Subcutaneous adipose tissue (tissue), 4 donors: ENCODE measurements around the gene SYTL3. TPM values are rescaled to one million over a fixed set of nuclear protein-coding genes. Genes with fewer than 3 reads are reported as not detected.

ENCODE experiments used
- total RNA-seq, 4 donors: library from RNA; depleted of rRNA; stranded (reverse); fragments of >200 nt; gene quantifications; one replicate each; pipeline ENCODE4 v1.1.0, GENCODE V29; 2016
- TF ChIP-seq, protein P1 (sequence below): fragments of 450-650 bp; IDR thresholded peaks from one replicate; pipeline ENCODE4 v1.5.1; 2016; ENCODE audit warnings: low read depth, mild to moderate bottlenecking, control low read depth, antibody characterized with exemption, moderate library complexity

The SYTL3 gene
- total RNA-seq, 4 donors from 2014 or later, result 1.3 to 18.2 (median 6.3) TPM

DNA sequence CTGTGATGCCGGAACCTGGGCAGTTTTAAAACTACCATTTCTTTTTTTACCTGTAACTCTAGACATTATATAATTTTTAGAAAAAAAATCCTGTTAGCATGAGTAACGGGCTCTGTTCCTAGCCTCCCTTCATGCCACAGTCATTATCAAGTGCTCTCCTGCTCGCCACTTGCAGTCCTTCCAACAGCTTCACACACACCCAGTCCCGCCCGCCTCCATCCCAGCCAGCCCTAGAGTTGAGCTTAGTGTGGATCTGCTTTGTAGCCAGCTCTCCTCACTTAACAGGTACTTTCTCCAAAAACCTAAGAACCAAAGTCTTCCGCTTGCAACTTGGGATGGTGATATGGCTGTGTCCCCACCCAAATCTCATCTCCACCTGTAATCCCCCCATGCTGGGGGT lies 117.9 kb downstream of the SYTL3 start:
- TF ChIP-seq, protein P1, sequence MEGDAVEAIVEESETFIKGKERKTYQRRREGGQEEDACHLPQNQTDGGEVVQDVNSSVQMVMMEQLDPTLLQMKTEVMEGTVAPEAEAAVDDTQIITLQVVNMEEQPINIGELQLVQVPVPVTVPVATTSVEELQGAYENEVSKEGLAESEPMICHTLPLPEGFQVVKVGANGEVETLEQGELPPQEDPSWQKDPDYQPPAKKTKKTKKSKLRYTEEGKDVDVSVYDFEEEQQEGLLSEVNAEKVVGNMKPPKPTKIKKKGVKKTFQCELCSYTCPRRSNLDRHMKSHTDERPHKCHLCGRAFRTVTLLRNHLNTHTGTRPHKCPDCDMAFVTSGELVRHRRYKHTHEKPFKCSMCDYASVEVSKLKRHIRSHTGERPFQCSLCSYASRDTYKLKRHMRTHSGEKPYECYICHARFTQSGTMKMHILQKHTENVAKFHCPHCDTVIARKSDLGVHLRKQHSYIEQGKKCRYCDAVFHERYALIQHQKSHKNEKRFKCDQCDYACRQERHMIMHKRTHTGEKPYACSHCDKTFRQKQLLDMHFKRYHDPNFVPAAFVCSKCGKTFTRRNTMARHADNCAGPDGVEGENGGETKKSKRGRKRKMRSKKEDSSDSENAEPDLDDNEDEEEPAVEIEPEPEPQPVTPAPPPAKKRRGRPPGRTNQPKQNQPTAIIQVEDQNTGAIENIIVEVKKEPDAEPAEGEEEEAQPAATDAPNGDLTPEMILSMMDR, result no peak

DNA sequence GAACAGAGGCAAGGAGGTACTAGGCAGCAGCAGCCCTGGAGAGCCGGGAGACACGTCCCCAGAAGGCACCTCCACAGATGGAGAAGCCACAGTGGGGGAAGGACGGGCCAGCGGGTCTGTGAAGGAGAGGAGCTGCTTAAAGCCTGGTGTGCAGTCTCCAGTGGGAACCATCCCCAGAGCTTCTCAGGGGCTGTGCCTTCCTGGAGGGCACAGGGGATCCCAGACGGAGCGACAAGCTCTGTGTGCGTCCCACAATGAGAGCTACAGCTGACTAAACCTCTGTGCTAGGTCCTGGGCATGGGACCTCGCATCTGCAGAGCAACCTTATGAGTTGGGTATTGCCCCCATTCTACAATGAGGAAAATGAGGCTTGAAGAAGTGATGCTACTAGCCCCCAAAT lies 118.6 kb downstream of the SYTL3 start:
- TF ChIP-seq, protein P1, result no peak

DNA sequence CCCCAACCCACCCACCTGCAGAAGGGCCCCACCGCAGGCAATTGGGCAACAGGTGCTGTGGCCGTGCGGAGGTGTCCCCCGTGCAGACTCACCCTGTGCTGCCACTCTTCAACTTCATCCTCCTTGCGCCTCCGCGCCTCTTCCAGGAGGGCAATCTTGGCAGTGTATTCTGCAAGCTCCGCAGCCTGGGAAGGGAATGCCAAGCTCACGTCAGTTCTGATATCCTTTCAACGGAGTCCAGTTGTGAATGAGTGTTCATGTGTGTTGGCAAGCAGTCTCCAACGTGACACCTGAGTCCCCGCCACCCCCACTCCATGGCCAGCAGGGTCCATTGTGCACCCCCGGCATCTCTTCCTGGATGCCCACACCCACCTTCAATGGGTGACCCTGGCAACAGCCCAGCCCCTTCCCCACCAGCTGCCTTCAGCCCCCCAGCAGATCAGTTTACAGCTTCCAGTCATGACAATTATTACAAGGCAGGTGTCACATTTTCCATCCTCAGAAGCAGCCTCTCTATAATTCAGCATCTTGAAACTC lies 119.4 kb downstream of the SYTL3 start:
- TF ChIP-seq, protein P1, result no peak

DNA sequence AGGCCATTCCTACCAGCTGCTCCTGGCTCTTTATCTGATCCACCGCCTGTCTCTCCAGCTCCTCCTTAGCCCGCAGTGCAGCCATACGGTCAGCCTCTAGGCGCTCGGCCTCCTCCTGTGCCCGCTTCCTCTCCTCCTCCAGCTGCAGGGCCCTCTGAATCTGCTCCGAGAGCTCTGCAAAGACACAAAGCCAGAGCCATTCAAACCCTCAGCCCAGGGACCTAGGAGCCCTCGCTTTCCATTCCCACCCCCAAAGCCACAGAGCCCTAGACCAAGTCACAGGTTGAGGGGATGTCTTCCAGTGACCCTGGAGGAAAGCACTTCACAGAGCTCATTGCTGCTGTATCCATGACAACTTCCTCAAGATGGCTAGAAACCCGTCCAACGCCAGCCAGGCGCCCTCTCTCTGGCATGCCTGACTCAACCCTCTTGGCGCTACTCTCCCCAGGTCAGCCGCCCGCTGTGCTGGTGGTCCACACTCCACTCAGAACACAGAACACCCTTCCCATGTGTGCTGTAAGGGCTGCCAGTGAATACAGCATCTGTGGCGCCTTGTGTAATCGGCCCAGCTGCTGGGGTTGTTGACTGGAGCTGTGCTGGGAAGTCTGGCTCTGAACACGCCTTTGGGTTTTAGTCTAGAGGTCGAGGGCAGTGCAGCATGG lies 120.0 kb downstream of the SYTL3 start:
- TF ChIP-seq, protein P1, result no peak

DNA sequence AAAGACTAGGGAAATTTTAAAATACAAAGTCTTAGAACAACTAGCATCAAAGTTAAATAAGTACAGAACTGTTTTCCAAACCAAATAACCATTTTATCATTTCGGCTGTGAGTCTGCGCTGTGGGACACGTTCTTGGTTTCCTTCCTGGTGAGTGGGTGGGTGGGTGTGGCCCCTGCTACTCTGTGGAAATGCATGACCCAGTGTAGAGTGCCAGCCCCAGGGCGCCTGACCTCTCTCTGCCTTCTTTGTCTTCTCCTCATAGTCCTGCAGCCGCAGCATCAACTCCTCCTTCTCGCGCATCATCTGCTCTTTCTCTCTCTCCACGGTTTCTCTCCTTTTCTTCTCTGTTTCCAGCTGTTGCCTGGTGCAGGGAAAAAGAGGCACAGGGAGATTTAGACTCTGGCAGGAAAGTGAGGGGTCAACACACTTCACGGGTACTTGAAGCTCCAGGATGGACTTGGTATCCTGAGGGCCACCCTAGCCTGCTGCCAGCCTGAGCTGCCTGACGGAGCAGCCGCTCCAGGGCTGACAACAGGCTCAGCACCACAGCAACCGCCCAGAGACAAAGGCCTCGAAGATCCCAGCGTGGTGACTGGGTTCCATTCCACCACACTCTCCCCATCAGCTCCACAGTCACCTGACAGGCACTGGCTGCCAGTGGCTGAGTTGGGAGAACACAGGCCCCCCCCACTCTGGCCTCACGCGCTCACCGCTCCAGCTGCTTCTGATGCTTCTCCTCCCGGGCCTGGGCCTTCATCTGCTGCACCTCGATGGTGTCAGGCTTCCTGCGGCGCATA lies 120.9 kb downstream of the SYTL3 start:
- TF ChIP-seq, protein P1, result no peak

DNA sequence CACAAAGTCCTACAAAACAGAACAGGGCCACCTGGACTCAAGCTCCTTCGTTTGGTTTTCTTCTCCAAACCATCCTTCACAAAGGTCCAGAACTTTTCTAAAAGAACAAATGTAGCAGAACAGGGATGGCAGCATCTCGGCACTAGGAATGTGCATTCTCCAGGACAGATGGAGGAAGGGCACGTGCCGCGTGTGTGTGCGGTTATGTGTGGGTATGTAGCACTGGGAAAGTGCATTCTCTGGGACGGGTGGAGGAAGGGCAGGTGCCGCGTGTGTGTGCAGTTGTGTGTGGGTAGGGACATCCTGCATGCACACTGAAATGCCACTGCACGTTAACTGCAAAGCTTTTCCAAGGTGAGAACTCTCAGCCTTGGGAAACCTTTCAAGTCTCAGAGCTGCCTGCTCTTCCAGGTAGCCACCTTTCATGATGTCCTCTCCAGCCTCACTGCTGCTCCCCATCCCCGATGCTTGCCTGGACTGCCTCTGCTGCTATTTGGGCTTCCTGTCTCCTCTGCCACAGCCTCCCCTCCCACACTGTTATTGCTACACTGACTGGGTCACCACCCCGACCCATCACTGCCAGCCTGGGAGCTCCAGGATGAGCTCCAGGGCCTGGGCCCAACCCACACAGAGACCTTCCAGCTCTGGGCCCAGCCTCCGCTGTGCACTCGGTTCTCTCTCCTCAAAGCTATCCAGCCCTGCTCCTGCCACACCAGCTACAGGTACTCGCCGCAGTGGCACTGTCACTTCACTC lies 121.7 kb downstream of the SYTL3 start:
- TF ChIP-seq, protein P1, result no peak

DNA sequence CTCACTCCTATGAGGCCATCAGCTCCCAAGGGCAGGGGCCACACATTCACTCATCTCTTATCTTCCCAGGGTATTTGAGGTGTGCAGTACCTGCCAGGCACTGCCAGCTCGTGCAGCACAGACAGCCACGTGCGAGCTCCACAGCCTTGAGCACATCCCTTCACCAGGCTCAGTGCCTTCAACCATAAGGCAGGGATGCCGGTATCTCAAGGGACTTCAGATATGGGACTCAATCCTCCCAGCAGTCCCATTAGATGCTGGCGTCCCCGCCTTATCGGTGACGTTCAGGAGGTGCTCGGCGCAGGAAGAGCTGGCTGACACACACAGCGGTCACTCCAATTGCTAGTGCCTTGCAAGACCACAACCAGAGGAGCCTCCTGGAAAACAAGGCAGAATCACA lies 122.3 kb downstream of the SYTL3 start:
- TF ChIP-seq, protein P1, result no peak
